Measurements from ENCODE around the gene GRIN2A. TPM values are rescaled to one million over a fixed set of nuclear protein-coding genes. Genes with fewer than 3 reads are reported as not detected.

Gene GRIN2A
- total and polyA plus RNA-seq, 2 experiments from 2014 or later = 0.05 to 1.6 TPM

DNA sequence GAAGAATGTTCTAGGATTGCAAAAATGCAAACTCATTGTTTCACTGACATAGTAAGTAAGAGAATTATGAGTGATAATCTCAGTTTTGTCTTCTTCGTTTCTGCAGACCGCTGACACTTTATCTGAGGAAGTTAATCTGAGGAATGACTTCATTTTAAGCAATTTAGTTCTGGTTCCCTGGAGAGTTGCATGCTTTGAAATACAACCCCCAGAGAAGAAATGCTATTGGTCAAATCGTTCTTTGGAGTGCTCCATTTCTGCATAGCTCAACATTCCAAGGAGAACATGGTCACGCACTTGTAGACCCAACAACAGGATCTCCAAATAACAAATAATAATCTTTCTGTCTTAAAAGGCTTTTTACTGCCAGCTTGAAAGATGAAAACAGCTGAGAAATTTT, 427.1 kb downstream of the GRIN2A start:
- H3K4me2 ChIP-seq = no peak overlapping the region
- no peaks in the 10 kb centered on the region for H3K79me2 ChIP-seq
- H3K9me3 ChIP-seq (ENCODE audit: low read depth) = no peaks in the 10 kb centered on the region
- H3K36me3 ChIP-seq (replicated peaks; ENCODE audit: insufficient read depth, low read depth) = no peaks in the 10 kb centered on the region
- H4K20me1 ChIP-seq (ENCODE audit: insufficient read depth, poor library complexity, severe bottlenecking) = no peaks in the 10 kb centered on the region
- H2AFZ ChIP-seq = no peak overlapping the region
- TF ChIP-seq EZH2 (IDR thresholded peaks at IDR 0.05; ENCODE audit: borderline replicate concordance) (no peak), EZH2phosphoT487 (IDR thresholded peaks at IDR 0.05; ENCODE audit: low read depth, severe bottlenecking, unreplicated experiment) (no peak)
- no peak overlapping the region for H3K4me3 ChIP-seq
- no peak overlapping the region for H3K27ac ChIP-seq
- peaks cover 15% of the 10 kb centered on the region for H3K27me3 ChIP-seq
- 44% methylated on average over 4 of the region's 4 CpGs for WGBS (ENCODE audit: low lambda C conversion rate, missing lambda C conversion rate)
- no peaks in the 10 kb centered on the region for H3K9me2 ChIP-seq (replicated peaks; ENCODE audit: insufficient read depth)
- DNase-seq (ENCODE audit: low spot score) = no peak
- H3K4me1 ChIP-seq (ENCODE audit: insufficient read depth) = no peaks in the 10 kb centered on the region

DNA sequence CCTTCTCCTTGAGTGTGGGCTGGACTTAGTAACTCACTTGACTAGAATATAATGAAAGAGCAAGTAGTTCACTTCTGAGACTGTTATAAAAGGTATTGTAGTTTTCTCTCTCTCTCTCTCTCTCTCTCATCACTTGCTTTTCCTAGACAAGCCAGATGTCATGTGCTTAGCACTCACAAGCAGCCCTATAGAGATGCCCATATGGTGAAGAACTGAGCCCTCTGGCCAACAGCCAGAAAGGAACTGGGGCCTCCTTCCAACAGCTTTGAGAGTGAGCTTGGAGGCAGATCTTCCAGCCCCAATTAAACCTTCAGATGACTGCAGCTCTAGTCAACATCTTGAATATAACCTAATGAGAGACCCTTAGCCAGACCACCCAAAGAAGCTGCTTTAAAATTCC, 440.5 kb downstream of the GRIN2A start:
- no peak overlapping the region for H3K4me2 ChIP-seq
- TF ChIP-seq, protein P1, sequence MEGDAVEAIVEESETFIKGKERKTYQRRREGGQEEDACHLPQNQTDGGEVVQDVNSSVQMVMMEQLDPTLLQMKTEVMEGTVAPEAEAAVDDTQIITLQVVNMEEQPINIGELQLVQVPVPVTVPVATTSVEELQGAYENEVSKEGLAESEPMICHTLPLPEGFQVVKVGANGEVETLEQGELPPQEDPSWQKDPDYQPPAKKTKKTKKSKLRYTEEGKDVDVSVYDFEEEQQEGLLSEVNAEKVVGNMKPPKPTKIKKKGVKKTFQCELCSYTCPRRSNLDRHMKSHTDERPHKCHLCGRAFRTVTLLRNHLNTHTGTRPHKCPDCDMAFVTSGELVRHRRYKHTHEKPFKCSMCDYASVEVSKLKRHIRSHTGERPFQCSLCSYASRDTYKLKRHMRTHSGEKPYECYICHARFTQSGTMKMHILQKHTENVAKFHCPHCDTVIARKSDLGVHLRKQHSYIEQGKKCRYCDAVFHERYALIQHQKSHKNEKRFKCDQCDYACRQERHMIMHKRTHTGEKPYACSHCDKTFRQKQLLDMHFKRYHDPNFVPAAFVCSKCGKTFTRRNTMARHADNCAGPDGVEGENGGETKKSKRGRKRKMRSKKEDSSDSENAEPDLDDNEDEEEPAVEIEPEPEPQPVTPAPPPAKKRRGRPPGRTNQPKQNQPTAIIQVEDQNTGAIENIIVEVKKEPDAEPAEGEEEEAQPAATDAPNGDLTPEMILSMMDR (IDR thresholded peaks at IDR 0.05; ENCODE audit: poor library complexity) = no peak
- no peak for TF ChIP-seq EZH2phosphoT487 (IDR thresholded peaks at IDR 0.05; ENCODE audit: low read depth, severe bottlenecking, unreplicated experiment)
- TF ChIP-seq EZH2 (IDR thresholded peaks at IDR 0.05; ENCODE audit: borderline replicate concordance) = no peak

DNA sequence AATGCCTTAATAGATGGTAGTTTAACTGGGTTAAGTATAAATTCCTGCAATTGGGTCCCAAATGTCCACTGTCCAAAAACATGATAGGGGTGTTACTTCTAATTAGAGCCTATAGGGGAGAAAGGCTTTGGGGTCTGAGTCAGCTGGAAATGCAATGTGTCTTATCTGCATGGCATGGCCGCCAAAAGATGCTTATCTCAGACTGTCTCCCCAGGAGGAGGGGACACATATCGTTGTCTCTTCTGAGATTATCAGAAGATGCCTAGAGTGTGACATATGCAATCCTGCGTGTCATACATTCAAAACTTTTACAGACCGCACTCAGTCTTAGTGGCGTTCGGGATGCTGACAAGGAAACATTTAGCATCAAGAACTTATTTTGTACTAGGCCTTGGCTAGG, 442.9 kb downstream of the GRIN2A start:
- Histone ChIP-seq H3K27ac (no peak overlapping the region), H3K9me2 (replicated peaks; ENCODE audit: insufficient read depth) (no peaks in the 10 kb centered on the region), H3K79me2 (no peaks in the 10 kb centered on the region), H3K4me1 (ENCODE audit: insufficient read depth) (no peaks in the 10 kb centered on the region), H3K27me3 (peaks cover 5% of the 10 kb centered on the region), H3K36me3 (replicated peaks; ENCODE audit: insufficient read depth, low read depth) (no peaks in the 10 kb centered on the region), H3K4me3 (no peak overlapping the region), H3K4me2 (no peak overlapping the region), H4K20me1 (ENCODE audit: insufficient read depth, poor library complexity, severe bottlenecking) (no peaks in the 10 kb centered on the region), H2AFZ (no peak overlapping the region), H3K9me3 (ENCODE audit: low read depth) (no peaks in the 10 kb centered on the region)
- TF ChIP-seq EZH2phosphoT487 (IDR thresholded peaks at IDR 0.05; ENCODE audit: low read depth, severe bottlenecking, unreplicated experiment) (no peak), EZH2 (IDR thresholded peaks at IDR 0.05; ENCODE audit: borderline replicate concordance) (no peak)
- TF ChIP-seq, protein P1 (IDR thresholded peaks at IDR 0.05; ENCODE audit: poor library complexity) = no peak
- DNase-seq (ENCODE audit: low spot score) = no peak
- 78% methylated on average over 6 of the region's 6 CpGs for WGBS (ENCODE audit: low lambda C conversion rate, missing lambda C conversion rate)

More for the DNA sequence above, 440.5 kb downstream of the GRIN2A start:
- no peaks in the 10 kb centered on the region for H3K9me3 ChIP-seq (ENCODE audit: low read depth)
- H3K4me3 ChIP-seq = no peak overlapping the region
- H3K9me2 ChIP-seq (replicated peaks; ENCODE audit: insufficient read depth) = no peaks in the 10 kb centered on the region
- DNase-seq (ENCODE audit: low spot score) = no peak
- H3K79me2 ChIP-seq = no peaks in the 10 kb centered on the region
- H3K27me3 ChIP-seq = no peaks in the 10 kb centered on the region
- no peak overlapping the region for H3K27ac ChIP-seq
- no peaks in the 10 kb centered on the region for H3K36me3 ChIP-seq (replicated peaks; ENCODE audit: insufficient read depth, low read depth)
- H2AFZ ChIP-seq = no peak overlapping the region
- H4K20me1 ChIP-seq (ENCODE audit: insufficient read depth, poor library complexity, severe bottlenecking) = no peaks in the 10 kb centered on the region
- H3K4me1 ChIP-seq (ENCODE audit: insufficient read depth) = no peaks in the 10 kb centered on the region

DNA sequence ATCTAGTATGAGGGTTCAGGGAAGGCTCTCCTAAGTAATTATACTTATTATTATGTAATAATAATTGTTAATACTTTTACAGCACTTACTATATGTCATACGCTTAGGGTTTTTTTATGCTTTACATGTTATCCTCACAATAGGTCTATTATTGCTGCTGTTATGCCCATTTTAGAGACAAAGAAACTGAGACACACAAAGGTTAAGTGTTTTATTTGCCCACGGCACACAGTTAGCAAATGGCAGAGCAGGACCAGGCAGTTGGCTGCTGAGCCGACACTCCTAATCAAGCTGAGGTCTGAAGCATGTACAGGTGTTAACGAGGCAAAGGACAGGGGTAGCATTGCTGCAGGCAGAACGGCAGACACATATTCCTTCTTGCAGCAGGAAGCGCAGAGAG, 443.5 kb downstream of the GRIN2A start:
- Histone ChIP-seq H3K4me2 (no peak overlapping the region), H3K79me2 (no peaks in the 10 kb centered on the region), H4K20me1 (ENCODE audit: insufficient read depth, poor library complexity, severe bottlenecking) (no peaks in the 10 kb centered on the region), H3K36me3 (replicated peaks; ENCODE audit: insufficient read depth, low read depth) (no peaks in the 10 kb centered on the region), H3K4me3 (no peak overlapping the region), H3K27me3 (peaks cover 5% of the 10 kb centered on the region), H3K4me1 (ENCODE audit: insufficient read depth) (no peaks in the 10 kb centered on the region), H2AFZ (no peak overlapping the region), H3K27ac (no peak overlapping the region), H3K9me2 (replicated peaks; ENCODE audit: insufficient read depth) (no peaks in the 10 kb centered on the region), H3K9me3 (ENCODE audit: low read depth) (no peaks in the 10 kb centered on the region)
- no peak for DNase-seq (ENCODE audit: low spot score)
- no peak for TF ChIP-seq EZH2phosphoT487 (IDR thresholded peaks at IDR 0.05; ENCODE audit: low read depth, severe bottlenecking, unreplicated experiment)
- TF ChIP-seq, protein P1 (IDR thresholded peaks at IDR 0.05; ENCODE audit: poor library complexity) = no peak
- TF ChIP-seq EZH2 (IDR thresholded peaks at IDR 0.05; ENCODE audit: borderline replicate concordance) = no peak
- WGBS (ENCODE audit: low lambda C conversion rate, missing lambda C conversion rate) = 88% methylated on average over 6 of the region's 6 CpGs

Data from hepatocyte (in vitro differentiated cells).